GM10248 (cell line): ENCODE results near the gene ZIC4.

Experiments
- CTCF ChIA-PET: fragments of 300-600 bp; sonication (Branson Sonifier 250); formaldehyde crosslinking; extraction: SDS; loops from one replicate; lab custom pipeline; 2021; ENCODE audit warnings: antibody characterized with exemption; lab: Yijun Ruan, JAX
- POLR2A ChIA-PET: fragments of 350-650 bp; sonication (Branson Sonifier 250); formaldehyde crosslinking; extraction: SDS; loops from one replicate; lab custom pipeline; 2020; ENCODE audit warnings: antibody characterized with exemption; lab: Yijun Ruan, JAX
- DNase-seq: peaks from one replicate; pipeline ENCODE4 v3.0.0; 2012; ENCODE audit errors: extremely low spot score
- TF ChIP-seq, protein P1 (sequence below): IDR thresholded peaks from 2 replicates; pipeline ENCODE4 v1.5.1; 2012; ENCODE audit warnings: mild to moderate bottlenecking, low read depth; ENCODE audit errors: extremely low read depth, missing control alignments, control extremely low read depth

The ZIC4 gene

DNA sequence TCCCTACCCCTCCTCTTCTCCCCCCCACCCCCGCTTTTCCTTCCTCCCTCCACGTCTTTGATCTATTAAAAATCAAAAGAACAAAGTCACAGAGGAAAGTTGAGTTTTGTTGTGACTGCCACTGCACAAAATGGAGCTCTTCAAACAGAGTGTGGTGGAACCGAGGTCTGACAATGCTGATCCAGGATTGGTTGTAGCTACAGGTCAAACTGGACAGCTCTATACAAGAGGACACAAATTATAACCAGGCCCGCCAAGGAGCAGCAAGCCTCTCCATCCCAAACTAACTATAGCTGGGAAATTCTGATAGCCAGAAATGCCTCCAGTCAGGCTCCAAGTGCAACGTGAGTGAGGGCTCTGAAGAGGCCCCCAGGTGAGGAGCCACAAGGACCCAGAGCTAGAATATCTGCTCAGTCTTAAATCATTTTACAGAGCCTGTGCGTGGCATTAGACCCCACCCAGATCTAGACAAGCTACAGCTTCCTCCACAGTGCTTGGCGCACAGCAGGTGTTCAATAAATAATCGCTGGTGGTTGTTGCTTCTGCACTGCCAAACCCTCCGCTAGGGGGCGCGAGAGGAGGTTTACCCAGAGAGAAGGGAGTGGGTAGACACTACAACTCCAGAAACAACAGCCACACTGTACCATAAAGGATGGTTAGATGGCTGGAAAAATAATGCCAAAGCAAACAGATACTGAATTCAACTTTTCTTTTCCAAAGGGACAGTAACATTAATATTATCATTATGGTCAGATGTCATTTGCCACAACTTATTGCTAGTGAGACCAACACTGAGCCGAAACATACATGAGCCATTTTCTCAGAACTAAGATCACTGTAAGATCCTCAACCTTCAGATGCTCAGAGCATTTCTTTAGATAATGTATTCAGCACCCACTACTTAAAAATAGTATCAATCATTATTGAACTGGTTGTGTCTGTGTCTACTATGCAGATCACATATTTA is 44.6 kb downstream of the ZIC4 start:
- CTCF ChIA-PET, result interaction anchor here (0.8 to 1.3 kb wide), 7 partner anchors 9 to 712 kb away, joined by 3 to 5 read pairs (median 4); no protein-coding TSS in a partner anchor
- POLR2A ChIA-PET, result no interaction called here
- DNase-seq, result peak; percentile 52
- TF ChIP-seq, protein P1, sequence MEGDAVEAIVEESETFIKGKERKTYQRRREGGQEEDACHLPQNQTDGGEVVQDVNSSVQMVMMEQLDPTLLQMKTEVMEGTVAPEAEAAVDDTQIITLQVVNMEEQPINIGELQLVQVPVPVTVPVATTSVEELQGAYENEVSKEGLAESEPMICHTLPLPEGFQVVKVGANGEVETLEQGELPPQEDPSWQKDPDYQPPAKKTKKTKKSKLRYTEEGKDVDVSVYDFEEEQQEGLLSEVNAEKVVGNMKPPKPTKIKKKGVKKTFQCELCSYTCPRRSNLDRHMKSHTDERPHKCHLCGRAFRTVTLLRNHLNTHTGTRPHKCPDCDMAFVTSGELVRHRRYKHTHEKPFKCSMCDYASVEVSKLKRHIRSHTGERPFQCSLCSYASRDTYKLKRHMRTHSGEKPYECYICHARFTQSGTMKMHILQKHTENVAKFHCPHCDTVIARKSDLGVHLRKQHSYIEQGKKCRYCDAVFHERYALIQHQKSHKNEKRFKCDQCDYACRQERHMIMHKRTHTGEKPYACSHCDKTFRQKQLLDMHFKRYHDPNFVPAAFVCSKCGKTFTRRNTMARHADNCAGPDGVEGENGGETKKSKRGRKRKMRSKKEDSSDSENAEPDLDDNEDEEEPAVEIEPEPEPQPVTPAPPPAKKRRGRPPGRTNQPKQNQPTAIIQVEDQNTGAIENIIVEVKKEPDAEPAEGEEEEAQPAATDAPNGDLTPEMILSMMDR, result peak; percentile 55

DNA sequence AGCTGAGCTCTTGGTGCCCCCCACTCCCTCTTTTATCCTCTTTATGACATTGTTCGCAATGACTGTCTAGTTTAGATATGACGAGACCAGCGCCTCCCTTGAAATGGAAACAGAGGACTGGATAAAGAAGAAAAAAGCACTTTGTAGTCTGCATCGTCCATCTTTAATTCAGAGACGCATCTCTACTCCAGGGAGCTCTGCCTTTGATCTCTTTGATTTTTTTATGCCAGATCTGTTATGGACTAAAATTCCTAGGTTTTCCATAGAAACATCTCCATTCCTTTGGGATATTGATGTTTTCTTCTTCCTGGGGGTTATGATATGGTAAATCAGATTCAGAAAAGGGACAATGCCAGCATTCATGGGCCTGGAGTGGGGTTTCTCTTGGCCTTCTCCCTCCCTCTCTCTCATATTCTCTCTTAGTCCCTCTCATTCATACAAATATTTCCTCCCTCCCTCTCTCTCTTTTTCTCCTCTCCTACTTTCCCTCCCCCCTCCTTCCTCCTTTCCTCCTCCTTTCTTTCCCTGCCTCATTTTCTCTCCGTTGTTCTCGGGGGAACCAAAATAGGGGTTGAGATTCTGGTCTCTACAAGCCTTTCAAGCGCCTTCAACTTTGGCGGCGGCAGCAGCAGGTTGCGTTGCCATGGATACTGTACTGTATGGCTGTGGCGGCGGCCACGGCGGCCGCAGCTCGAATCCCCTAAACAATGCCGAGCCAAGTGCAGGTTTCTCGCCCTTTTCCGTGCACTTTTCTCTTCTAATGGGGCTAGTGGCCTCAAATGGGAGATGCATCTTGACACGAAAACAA is 45.5 kb downstream of the ZIC4 start:
- DNase-seq, result no peak
- TF ChIP-seq, protein P1, result no peak
- CTCF ChIA-PET, result interaction anchor here (1.0 to 1.4 kb wide), 7 partner anchors 10 to 713 kb away, joined by 3 to 5 read pairs (median 4); no protein-coding TSS in a partner anchor
- POLR2A ChIA-PET, result no interaction called here

DNA sequence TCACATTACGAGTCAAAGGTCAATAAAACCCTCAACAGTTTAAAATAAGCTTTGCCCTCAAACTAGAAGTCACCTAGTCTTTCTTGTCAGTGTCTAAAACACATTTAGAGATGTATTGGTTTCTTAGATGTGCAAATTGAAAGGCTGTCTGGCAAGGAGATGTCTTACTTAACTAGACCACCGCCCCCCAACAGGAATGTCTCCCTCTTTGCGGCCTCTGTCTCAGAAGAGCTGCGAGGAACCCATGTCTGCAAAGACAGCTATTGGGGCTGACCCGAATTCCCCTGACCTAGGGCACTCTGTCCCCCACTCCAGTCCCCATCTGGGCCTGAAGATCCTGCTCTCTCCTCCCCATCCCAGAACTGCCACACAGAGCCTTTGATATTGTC is 46.3 kb downstream of the ZIC4 start:
- no peak for DNase-seq
- TF ChIP-seq, protein P1, result no peak
- CTCF ChIA-PET, result interaction anchor here (1.4 kb wide), 1 partner anchor 16 kb away, joined by 3 read pairs; no protein-coding TSS in a partner anchor
- POLR2A ChIA-PET, result no interaction called here

DNA sequence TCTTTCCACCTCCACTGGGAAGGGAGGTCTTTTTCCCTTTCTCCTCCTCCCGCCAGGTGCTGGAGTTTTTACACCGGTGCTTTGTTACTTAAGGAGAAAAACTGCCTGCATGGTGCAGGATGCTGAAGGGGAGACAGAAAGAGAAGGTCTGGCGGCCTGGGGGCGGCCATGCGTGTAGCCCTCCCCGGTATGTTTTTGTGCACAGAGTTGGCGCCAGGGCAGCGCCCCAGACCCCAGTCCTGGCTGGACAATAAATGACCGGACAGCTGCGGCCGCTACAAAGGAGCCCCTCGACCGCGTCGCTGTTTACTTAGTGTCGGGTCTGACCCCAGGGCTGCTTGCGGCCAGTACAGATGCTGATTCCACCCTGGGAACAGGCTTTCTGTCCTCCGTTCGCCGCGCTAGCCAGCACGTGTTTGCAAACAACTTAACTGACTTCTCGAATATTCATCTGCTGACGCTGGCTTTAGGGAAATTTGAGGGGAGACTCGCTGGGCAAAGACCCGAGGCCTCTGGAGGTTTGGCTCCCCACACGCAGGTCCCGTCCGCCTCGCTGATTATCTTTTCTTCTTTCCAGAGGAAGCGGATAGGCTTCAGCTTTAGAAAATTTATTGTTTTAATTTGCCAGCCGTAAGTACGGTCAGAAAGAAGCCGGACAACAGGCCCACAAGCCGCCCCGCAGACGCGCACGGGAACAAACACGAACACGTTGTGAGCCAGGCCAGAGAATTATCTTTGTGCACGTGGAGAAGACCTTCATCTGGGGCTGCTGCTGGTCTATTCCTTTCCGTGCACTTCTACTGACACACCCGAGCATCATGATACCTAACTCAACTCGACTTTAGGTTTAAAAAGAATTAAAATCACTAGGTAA is 46.9 kb downstream of the ZIC4 start:
- CTCF ChIA-PET, result interaction anchor here (1.4 kb wide), 1 partner anchor 15 kb away, joined by 3 read pairs; no protein-coding TSS in a partner anchor

DNA sequence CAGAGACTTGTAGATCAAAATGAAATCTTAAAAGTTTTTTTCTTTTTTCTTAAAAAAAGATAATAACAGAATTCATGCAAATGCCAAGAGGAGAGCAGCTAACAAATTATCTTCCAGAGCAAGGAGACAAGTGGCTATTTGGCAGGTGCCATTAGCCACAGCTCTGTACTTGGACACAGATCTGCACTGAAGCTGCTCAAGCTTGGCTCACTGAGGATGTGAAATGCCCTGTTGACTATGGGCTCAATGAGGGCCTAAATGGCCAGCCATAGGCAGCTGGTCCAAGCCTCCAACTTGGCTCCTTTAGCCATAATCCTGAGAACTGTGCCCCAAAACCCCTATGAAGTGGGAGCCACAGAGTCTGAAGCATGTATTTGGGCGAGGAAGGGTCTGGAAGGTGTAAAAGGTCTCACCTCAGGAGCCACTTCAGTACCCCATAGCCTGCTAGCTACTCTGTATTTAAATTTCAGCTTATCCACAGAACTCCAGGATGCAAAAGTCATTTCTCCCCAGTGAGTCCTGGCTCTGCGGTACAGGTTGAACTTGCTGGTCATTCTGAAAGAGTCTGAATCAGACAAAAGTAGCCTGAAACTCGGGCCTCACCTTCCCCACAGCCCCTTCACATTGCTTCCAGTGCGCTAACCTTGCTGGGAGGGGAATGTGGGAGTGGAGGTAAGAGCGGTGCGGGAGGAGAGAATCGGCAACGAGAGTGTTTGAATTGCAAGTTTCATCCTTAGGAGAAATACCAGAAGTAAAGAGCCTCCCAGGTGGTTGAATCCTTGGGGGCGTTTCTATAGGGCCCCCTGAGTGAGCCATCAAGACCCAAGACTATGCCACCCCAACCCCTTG is 48.0 kb downstream of the ZIC4 start:
- POLR2A ChIA-PET, result no interaction called here
- no peak for DNase-seq
- CTCF ChIA-PET, result no interaction called here
- TF ChIP-seq, protein P1, result no peak

More for the DNA sequence above, 46.9 kb downstream of the ZIC4 start:
- POLR2A ChIA-PET, result no interaction called here
- TF ChIP-seq, protein P1, result no peak
- no peak for DNase-seq
